Neural progenitor cell (in vitro differentiated cells): ENCODE data around the gene AHRR. TPM values are rescaled to one million over a fixed set of nuclear protein-coding genes. Genes with fewer than 3 reads are reported as not detected.

Experiments used
- DNase-seq: peaks from one replicate; pipeline ENCODE4 v3.0.0-alpha.2; 2016; ENCODE audit warnings: low spot score
- H2AFZ ChIP-seq: fragments of 200-600 bp; sonication (generic); replicated peaks from 2 replicates; pipeline ENCODE4 v1.6.1; 2016; ENCODE audit warnings: antibody characterized with exemption
- H3F3A ChIP-seq: fragments of 200-600 bp; sonication (generic); 2 replicates; pipeline ENCODE4 v1.6.1; 2016; ENCODE audit warnings: antibody characterized with exemption, low read depth
- H3K27ac ChIP-seq: fragments of 200-600 bp; sonication (generic); 2 replicates; pipeline ENCODE4 v1.5.1; 2016; ENCODE audit warnings: mild to moderate bottlenecking
- H3K27me3 ChIP-seq: fragments of 200-600 bp; sonication (generic); 2 replicates; pipeline ENCODE4 v1.6.1; 2016; ENCODE audit warnings: mild to moderate bottlenecking, moderate library complexity
- H3K36me3 ChIP-seq: fragments of 200-600 bp; sonication (generic); 2 replicates; pipeline ENCODE4 v1.5.1; 2016
- H3K4me1 ChIP-seq: fragments of 200-600 bp; sonication (generic); 2 replicates; pipeline ENCODE4 v1.6.1; 2016; ENCODE audit warnings: mixed run types
- H3K4me2 ChIP-seq: fragments of 200-600 bp; sonication (generic); 2 replicates; pipeline ENCODE4 v1.6.1; 2016
- H3K4me3 ChIP-seq: fragments of 200-600 bp; sonication (generic); 2 replicates; pipeline ENCODE4 v1.5.1; 2016
- H3K79me2 ChIP-seq: fragments of 200-600 bp; sonication (generic); 2 replicates; pipeline ENCODE4 v1.6.1; 2016; ENCODE audit warnings: low read depth
- H3K9ac ChIP-seq: fragments of 200-600 bp; sonication (generic); 2 replicates; pipeline ENCODE4 v1.6.1; 2016
- H3K9me3 ChIP-seq: fragments of 200-600 bp; sonication (generic); 2 replicates; pipeline ENCODE4 v1.5.1; 2016; ENCODE audit warnings: low read depth
- H4K20me1 ChIP-seq: fragments of 200-600 bp; sonication (generic); 2 replicates; pipeline ENCODE4 v1.6.1; 2016; ENCODE audit warnings: low read depth
- H3K27ac Mint-ChIP-seq: 3 replicates; pipeline ENCODE4 v1.8.0; 2021; ENCODE audit warnings: mixed read lengths
- H3K27me3 Mint-ChIP-seq: 2 replicates; pipeline ENCODE4 v1.8.0; 2022; ENCODE audit warnings: low read depth, mild to moderate bottlenecking, inconsistent platforms, moderate library complexity, mixed read lengths; ENCODE audit not compliant: insufficient read depth
- H3K36me3 Mint-ChIP-seq: 3 replicates; pipeline ENCODE4 v1.8.0; 2021; ENCODE audit warnings: mixed read lengths
- H3K4me1 Mint-ChIP-seq: 3 replicates; pipeline ENCODE4 v1.8.0; 2021; ENCODE audit warnings: mixed read lengths
- H3K4me3 Mint-ChIP-seq: 3 replicates; pipeline ENCODE4 v1.8.0; 2021; ENCODE audit warnings: mild to moderate bottlenecking, moderate library complexity, mixed read lengths
- H3K9me3 Mint-ChIP-seq: 3 replicates; pipeline ENCODE4 v1.8.0; 2020; ENCODE audit warnings: mixed read lengths
- EZH2 ChIP-seq: fragments of 200-600 bp; sonication (generic); IDR thresholded peaks from 2 replicates; pipeline ENCODE4 v1.6.1; 2017; ENCODE audit warnings: antibody characterized with exemption, mild to moderate bottlenecking, moderate library complexity
- EZH2phosphoT487 ChIP-seq: fragments of 200-600 bp; sonication (generic); IDR thresholded peaks from 2 replicates; pipeline ENCODE4 v1.6.1; 2017; ENCODE audit warnings: antibody characterized with exemption
- total RNA-seq: library from RNA; depleted of rRNA; stranded (reverse); fragments of >200 nt; gene quantifications from 2 replicates; pipeline ENCODE4 v1.2.3, GENCODE V29; 2015; ENCODE audit warnings: low replicate concordance
- TF ChIP-seq, protein P1 (sequence below): fragments of 200-600 bp; sonication (generic); IDR thresholded peaks from 2 replicates; pipeline ENCODE4 v1.5.1; 2017; ENCODE audit warnings: antibody characterized with exemption, mild to moderate bottlenecking

The AHRR gene
- total RNA-seq, 1 donor from 2014 or later = 0.34 TPM

DNA sequence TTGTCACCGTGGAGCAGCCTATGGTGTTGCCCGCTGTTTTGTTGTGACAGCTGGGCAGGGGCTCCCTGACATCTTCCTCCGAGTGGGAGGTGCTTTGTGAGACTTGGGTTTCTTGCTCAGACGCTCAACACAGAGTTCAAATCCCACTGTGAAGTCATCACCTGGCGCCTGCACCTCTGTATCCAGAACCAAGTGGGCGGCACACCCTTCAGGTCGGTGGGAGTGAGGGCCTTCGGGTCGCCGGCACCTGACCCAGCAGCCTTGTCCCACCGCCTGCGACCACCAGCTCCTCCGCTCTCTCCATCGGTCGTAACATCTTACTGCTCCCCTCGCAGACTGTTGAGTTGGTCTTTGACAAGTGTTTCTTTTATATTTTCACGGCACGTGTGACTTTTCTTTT, 83.9 kb downstream of the AHRR start:
- H3K4me1 Mint-ChIP-seq = peaks cover 19% of the 10 kb centered on the region
- no peak overlapping the region for H3K4me3 ChIP-seq
- DNase-seq = no peak

DNA sequence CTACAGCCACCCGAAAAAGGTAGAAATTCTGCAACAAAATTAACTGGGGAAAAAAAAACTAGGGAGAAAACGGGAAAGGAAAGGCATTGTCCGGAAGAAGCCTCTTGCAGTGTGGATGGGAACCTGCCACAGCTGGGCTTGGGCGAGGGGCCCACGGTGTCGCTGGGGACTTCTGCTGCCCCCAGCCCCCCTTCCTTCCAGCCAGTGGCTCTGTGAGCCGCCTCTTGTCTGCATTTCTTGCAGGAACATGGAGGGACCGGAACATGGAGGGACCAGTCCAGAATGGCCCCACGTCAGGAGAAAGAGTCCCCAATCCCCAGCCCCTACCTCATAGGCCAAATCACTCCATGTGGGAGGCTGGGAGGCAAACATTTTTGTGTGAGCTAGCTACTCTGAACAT, 84.5 kb downstream of the AHRR start:
- no peak overlapping the region for H3K27ac ChIP-seq
- no peak overlapping the region for H3K4me2 ChIP-seq

More for the DNA sequence above, 83.9 kb downstream of the AHRR start:
- H3K9me3 ChIP-seq = no peaks in the 10 kb centered on the region
- no peak overlapping the region for H2AFZ ChIP-seq
- H3K36me3 Mint-ChIP-seq = no peaks in the 10 kb centered on the region
- H3K79me2 ChIP-seq = no peaks in the 10 kb centered on the region
- no peak overlapping the region for H3K27ac Mint-ChIP-seq
- H3K9me3 Mint-ChIP-seq = peaks cover 3% of the 10 kb centered on the region
- no peak overlapping the region for H3K4me3 Mint-ChIP-seq
- no peaks in the 10 kb centered on the region for H3K36me3 ChIP-seq
- H3K27me3 ChIP-seq = peaks cover 9% of the 10 kb centered on the region
- H3F3A ChIP-seq = no peaks in the 10 kb centered on the region
- no peak overlapping the region for H3K27ac ChIP-seq
- H3K4me2 ChIP-seq = no peak overlapping the region
- TF ChIP-seq EZH2 (no peak), EZH2phosphoT487 (no peak)
- TF ChIP-seq, protein P1, sequence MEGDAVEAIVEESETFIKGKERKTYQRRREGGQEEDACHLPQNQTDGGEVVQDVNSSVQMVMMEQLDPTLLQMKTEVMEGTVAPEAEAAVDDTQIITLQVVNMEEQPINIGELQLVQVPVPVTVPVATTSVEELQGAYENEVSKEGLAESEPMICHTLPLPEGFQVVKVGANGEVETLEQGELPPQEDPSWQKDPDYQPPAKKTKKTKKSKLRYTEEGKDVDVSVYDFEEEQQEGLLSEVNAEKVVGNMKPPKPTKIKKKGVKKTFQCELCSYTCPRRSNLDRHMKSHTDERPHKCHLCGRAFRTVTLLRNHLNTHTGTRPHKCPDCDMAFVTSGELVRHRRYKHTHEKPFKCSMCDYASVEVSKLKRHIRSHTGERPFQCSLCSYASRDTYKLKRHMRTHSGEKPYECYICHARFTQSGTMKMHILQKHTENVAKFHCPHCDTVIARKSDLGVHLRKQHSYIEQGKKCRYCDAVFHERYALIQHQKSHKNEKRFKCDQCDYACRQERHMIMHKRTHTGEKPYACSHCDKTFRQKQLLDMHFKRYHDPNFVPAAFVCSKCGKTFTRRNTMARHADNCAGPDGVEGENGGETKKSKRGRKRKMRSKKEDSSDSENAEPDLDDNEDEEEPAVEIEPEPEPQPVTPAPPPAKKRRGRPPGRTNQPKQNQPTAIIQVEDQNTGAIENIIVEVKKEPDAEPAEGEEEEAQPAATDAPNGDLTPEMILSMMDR = no peak
- H3K4me1 ChIP-seq = no peaks in the 10 kb centered on the region
- peaks cover 5% of the 10 kb centered on the region for H3K27me3 Mint-ChIP-seq
- no peak overlapping the region for H3K9ac ChIP-seq
- H4K20me1 ChIP-seq = no peaks in the 10 kb centered on the region

DNA sequence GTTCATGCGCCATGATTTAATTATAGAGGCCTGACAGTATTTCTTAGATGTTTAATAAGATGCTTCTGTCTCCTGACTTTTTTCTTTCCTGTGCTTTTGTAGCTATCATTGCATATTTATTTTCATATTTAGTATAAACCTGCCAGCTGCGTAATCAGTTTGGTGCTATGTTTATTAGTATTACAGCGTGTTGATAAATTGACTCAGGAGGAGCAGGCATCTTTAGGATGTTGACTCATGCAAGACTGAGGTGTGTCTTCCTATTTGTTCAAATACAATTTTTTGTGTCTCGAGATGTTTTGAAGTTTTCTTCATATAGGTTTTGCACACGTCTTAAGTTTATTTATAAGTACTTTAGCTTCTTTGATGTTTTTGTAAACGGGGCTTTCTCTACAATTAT, 85.5 kb downstream of the AHRR start:
- Mint-ChIP-seq H3K27me3 (peaks cover under 1% of the 10 kb centered on the region), H3K4me3 (no peak overlapping the region), H3K27ac (no peak overlapping the region), H3K36me3 (no peaks in the 10 kb centered on the region), H3K4me1 (peaks cover 16% of the 10 kb centered on the region), H3K9me3 (peaks cover under 1% of the 10 kb centered on the region)
- no peak for DNase-seq
- Histone ChIP-seq H3K9ac (no peak overlapping the region), H3K36me3 (no peaks in the 10 kb centered on the region), H3K27me3 (no peaks in the 10 kb centered on the region), H3K4me1 (no peaks in the 10 kb centered on the region), H3F3A (no peaks in the 10 kb centered on the region), H3K4me2 (no peak overlapping the region), H3K27ac (no peak overlapping the region), H2AFZ (no peak overlapping the region), H3K4me3 (no peak overlapping the region), H3K9me3 (no peaks in the 10 kb centered on the region), H3K79me2 (no peaks in the 10 kb centered on the region), H4K20me1 (no peaks in the 10 kb centered on the region)
- TF ChIP-seq EZH2 (no peak), EZH2phosphoT487 (no peak)
- TF ChIP-seq, protein P1 = no peak

More for the DNA sequence above, 84.5 kb downstream of the AHRR start:
- Histone ChIP-seq H4K20me1 (no peaks in the 10 kb centered on the region), H3K79me2 (no peaks in the 10 kb centered on the region), H3K4me3 (no peak overlapping the region), H3K9ac (no peak overlapping the region), H3K27me3 (peaks cover 2% of the 10 kb centered on the region), H3K9me3 (no peaks in the 10 kb centered on the region), H3F3A (no peaks in the 10 kb centered on the region), H2AFZ (no peak overlapping the region), H3K36me3 (no peaks in the 10 kb centered on the region), H3K4me1 (no peaks in the 10 kb centered on the region)
- Mint-ChIP-seq H3K27me3 (peaks cover 3% of the 10 kb centered on the region), H3K36me3 (no peaks in the 10 kb centered on the region), H3K9me3 (peaks cover 3% of the 10 kb centered on the region), H3K4me3 (no peak overlapping the region), H3K27ac (no peak overlapping the region), H3K4me1 (peaks cover 16% of the 10 kb centered on the region)
- TF ChIP-seq EZH2 (no peak), EZH2phosphoT487 (no peak)
- TF ChIP-seq, protein P1 = no peak
- peak; percentile 0 for DNase-seq
